Measurements from ENCODE around the gene GRIP1.

The GRIP1 gene

GRCh38 chr12:66459944-66460482 is 218.9 kb downstream of the GRIP1 start:
- TF ChIP-seq POLR2AphosphoS5 (IDR thresholded peaks at IDR 0.05; ENCODE audit: low read depth) (no peak), SPI1 (IDR thresholded peaks at IDR 0.05; ENCODE audit: borderline replicate concordance, low read depth) (no peak)
- TF ChIP-seq, protein P1, sequence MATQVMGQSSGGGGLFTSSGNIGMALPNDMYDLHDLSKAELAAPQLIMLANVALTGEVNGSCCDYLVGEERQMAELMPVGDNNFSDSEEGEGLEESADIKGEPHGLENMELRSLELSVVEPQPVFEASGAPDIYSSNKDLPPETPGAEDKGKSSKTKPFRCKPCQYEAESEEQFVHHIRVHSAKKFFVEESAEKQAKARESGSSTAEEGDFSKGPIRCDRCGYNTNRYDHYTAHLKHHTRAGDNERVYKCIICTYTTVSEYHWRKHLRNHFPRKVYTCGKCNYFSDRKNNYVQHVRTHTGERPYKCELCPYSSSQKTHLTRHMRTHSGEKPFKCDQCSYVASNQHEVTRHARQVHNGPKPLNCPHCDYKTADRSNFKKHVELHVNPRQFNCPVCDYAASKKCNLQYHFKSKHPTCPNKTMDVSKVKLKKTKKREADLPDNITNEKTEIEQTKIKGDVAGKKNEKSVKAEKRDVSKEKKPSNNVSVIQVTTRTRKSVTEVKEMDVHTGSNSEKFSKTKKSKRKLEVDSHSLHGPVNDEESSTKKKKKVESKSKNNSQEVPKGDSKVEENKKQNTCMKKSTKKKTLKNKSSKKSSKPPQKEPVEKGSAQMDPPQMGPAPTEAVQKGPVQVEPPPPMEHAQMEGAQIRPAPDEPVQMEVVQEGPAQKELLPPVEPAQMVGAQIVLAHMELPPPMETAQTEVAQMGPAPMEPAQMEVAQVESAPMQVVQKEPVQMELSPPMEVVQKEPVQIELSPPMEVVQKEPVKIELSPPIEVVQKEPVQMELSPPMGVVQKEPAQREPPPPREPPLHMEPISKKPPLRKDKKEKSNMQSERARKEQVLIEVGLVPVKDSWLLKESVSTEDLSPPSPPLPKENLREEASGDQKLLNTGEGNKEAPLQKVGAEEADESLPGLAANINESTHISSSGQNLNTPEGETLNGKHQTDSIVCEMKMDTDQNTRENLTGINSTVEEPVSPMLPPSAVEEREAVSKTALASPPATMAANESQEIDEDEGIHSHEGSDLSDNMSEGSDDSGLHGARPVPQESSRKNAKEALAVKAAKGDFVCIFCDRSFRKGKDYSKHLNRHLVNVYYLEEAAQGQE (IDR thresholded peaks at IDR 0.05; ENCODE audit: insufficient replicate concordance, low read depth), result no peak
- H3K27me3 ChIP-seq (ENCODE audit: insufficient read depth, poor library complexity, severe bottlenecking), result no peaks in the 10 kb centered on the region
- DNase-seq (ENCODE audit: low read depth in 1 of 2, low spot score in 1 of 2), result no peak
- no peak overlapping the region for H3K27ac ChIP-seq (replicated peaks)
- no peak overlapping the region for H3K4me3 ChIP-seq (replicated peaks; ENCODE audit: insufficient read depth, low read length)

- no peaks in the 10 kb centered on the region for H3K27me3 ChIP-seq (ENCODE audit: insufficient read depth, poor library complexity, severe bottlenecking)
- DNase-seq (ENCODE audit: low read depth in 1 of 2, low spot score in 1 of 2), result no peak
Observed at GRCh38 chr12:66456612-66457011, 222.3 kb downstream of the GRIP1 start.

GRCh38 chr12:66453844-66454243 is 225.0 kb downstream of the GRIP1 start:
- TF ChIP-seq POLR2AphosphoS5 (IDR thresholded peaks at IDR 0.05; ENCODE audit: low read depth) (no peak), CTCF (IDR thresholded peaks at IDR 0.05; ENCODE audit: insufficient read depth, low read length) (no peak), GABPA (IDR thresholded peaks at IDR 0.05; ENCODE audit: low read depth) (no peak), SPI1 (IDR thresholded peaks at IDR 0.05; ENCODE audit: borderline replicate concordance, low read depth) (no peak)
- TF ChIP-seq, protein P1 (IDR thresholded peaks at IDR 0.05; ENCODE audit: insufficient replicate concordance, low read depth), result no peak
- peak in 1 of 2 experiments; percentile 22 for DNase-seq (ENCODE audit: low read depth in 1 of 2, low spot score in 1 of 2)
- H3K27me3 ChIP-seq (ENCODE audit: insufficient read depth, poor library complexity, severe bottlenecking), result no peaks in the 10 kb centered on the region
- no peak overlapping the region for H3K4me3 ChIP-seq (replicated peaks; ENCODE audit: insufficient read depth, low read length)
- no peak overlapping the region for H3K27ac ChIP-seq (replicated peaks)

More at GRCh38 chr12:66456612-66457011, 222.3 kb downstream of the GRIP1 start:
- no peak overlapping the region for H3K4me3 ChIP-seq (replicated peaks; ENCODE audit: insufficient read depth, low read length)
- TF ChIP-seq CTCF (IDR thresholded peaks at IDR 0.05; ENCODE audit: insufficient read depth, low read length) (no peak), POLR2AphosphoS5 (IDR thresholded peaks at IDR 0.05; ENCODE audit: low read depth) (no peak), SPI1 (IDR thresholded peaks at IDR 0.05; ENCODE audit: borderline replicate concordance, low read depth) (no peak), GABPA (IDR thresholded peaks at IDR 0.05; ENCODE audit: low read depth) (no peak)
- TF ChIP-seq, protein P1 (IDR thresholded peaks at IDR 0.05; ENCODE audit: insufficient replicate concordance, low read depth), result no peak
- H3K27ac ChIP-seq (replicated peaks), result no peak overlapping the region
